GM10847 (cell line): Measurements from ENCODE around the gene DAB2IP.

ENCODE experiments used
- POLR2A ChIP-seq: IDR thresholded peaks from 2 replicates; pipeline ENCODE4 v1.6.1; 2011; ENCODE audit not compliant: insufficient read length; ENCODE audit errors: extremely low read depth

DAB2IP gene

DNA sequence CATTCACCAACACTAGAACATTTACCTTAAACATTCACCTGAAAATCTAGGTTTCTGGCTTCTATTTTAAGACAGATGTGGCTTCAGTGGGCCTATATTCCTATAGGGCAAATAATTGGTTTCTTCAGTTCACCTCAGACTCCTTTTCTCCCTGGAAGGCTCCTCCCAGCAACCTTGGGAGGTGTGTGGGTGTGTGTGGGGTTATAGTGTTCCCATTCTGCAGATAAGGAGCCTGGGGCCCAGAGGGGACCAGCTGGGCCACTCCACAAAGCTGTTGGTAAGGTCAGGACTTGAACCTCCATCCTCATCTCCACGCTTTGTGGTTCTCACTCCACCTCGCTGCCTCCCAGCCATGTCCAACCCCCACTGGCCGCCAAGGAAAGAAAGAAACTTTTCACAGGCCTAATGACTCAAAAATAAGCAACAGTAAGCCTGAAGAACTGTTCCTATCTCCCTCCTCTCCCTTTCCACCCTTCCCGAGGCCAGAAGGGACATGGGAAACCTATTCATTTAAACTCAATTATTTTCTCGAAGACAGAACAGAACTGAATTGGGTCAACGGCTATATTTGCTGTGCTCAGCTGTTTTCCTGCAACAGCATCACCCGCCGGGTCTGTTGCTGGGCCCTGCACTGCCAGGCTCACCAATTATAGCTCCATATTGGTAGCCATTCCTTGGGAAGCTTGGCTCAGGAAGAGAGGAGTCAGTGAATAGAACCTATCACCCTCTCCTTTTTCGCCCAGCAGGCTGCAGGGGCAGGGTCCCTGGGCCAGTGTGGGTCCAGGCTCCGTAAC, 78.5 kb downstream of the DAB2IP start:
- TF ChIP-seq POLR2A, result no peak

DNA sequence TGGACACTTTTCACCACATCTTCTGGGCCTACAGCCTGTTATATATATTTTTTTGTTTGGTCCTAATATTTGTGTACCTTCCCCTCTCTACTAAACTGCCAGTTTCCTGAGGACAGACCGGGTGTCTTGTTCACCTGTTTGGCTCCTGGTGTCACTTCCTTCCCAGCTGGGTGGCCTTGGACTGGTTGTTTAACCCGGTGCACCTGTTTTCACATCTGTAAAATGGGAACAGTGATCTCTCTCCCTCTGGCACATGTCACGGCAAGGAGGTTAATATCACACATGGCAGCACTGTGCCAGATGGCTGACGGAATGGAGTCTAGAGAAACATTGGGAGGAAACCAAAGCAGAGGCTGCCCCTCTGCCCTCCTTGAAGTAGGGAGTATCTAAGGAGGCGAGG, 79.7 kb downstream of the DAB2IP start:
- TF ChIP-seq POLR2A, result no peak

DNA sequence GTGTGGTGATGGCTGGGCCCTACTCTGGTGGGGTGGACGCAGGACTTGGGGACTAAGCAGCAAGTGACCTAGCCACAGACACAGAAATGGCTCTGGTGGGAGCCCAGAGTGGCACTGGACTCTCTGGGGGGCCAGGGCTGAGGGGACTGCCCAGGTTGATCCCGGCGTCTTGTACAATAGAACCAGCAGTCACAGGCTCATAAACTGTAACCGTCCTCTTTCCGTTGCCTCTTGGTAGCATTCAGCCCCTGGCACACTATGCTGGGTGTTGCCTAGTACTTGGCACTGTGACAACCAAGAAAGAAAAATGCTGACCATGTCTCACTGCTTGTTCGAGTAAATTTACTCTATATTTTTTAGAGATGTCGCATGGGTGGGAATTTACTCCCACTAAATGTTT, 80.5 kb downstream of the DAB2IP start:
- TF ChIP-seq POLR2A, result no peak

DNA sequence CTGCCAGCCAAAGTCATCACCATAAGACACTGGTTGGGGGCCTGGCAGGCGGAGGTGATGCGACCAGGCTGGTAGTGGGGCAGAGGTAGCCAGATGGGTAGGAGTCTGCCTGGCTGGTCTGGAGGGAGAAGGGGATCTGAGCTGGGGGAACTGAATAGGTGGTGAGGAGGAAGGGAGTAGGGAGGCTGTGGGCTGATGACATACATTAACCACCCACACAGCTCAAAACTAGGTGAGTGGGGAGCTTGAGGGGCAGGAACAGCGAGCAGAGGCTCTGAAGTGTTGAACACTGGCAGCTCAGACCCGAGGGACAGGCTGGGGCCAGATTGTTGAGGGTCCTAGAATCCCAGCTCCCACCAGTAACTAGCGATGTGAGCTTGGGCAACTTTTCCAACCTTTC, 81.0 kb downstream of the DAB2IP start:
- TF ChIP-seq POLR2A, result no peak

DNA sequence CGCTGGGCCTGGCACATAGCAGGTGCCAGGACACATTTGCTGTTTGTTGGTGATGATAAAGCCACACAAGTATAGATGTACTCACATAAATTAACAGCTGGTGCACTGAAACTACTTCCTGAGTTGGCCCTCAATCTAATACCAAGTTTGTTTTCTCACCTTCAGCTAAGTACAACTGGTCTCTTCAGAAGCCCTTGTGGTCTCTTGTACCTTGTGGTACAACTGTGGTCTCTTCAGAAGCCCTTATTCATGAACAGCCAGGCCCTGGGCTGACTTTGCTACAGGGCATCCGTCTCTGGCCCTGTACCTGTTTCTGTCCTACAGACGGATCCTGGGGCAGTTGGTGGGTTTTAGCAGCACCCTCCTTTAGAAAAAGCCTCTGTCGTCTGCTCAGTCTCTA, 81.5 kb downstream of the DAB2IP start:
- TF ChIP-seq POLR2A, result no peak

DNA sequence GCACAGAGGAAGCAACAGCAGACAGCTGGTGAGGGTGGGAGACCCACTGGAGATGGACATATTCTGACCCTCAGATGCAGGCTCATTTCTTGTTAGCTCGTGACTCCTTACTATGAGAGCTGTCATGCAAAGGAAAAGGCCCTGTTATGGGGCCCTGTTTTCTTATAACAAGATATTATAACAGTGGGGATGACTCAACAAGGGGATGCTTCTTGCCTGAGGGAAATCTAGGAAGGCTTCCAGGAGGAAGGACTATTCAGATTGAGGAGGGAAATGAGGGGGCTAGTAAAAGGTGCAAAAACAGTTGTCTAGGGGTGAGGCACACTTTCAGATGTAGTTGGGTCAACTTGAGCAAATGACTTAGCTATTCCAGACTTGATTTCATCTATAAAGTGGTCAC, 83.0 kb downstream of the DAB2IP start:
- TF ChIP-seq POLR2A, result no peak

DNA sequence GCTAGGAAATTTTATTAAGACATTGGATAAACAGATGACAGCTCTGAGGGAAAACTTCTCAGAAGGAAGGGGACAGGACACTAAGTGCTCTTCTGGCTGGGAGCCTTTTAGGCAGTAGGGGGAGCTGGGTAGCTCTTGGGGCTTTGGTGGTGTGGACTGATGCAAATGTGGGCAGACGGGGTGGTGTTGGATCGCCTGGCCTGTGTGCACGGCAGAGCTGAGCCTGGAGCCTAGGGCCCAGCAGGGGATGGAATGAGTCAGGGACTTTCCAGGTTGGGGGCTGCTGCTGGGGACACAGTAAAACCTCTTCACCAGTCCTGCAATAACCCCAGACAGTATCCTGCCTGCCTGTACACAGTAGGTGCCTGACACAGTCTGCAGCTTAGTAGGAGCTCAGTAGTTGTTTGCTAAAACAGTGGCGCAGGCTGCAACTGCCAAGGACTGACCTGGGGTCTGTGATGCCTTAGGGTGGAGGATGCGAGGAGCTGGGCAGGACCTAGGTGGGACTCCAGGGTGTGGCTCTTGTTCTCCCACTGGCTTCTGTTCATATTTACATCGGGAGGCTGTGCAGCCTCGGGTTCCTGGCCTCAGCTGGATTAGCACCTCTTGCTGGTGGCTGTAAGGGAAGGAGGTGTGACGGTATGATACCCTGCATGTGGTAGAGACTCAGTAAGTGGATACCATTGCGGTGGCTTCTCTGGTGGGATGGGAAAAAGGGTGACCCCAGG, 83.8 kb downstream of the DAB2IP start:
- TF ChIP-seq POLR2A, result no peak

DNA sequence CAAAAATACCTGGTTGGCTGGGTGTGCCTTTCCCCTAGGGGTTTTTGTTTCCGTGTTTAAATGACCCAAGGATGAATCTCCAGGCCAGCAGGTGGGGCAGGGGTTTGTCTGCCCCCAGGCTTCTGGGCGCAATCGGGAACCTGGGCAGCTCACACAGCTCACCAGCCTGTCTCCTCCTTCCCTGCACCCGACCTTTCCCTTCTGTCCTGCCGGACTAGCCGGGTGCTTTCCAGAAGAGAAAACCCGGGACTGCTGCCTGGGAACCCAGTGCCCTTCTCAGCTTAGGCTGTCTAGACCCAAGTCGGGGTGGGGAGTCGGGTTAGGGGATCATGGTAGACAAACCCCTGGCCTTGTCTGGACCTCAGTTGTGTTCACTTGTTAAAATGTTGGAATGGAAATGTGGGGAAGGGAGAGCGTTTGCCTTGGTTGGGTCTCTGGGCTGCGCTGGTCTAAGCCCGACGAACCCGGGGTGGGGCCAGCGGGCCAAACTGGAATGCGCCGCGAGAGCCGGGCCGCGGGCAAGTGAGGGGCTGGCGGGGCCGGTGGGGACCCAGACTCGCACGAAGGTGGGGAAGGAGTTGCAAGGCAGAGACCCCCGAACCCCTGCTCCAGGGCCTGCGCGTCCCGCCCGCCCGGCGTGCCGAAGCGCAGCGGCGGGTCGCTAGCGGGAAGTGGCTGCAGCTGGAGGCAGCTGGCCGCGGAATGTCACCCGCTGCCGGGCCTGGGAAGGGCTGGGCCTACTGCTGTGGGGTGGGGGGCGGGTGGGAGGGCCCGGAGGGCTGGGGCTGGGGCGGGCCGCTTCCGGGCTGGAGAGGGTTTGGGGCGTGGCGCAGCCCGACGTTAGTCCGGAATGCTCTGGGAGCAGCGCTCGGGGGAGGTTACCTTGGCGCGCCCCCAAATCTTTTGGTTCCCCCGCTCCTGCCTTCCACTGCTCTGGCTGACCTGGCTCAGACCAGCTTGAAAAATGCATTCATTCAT, 84.6 kb downstream of the DAB2IP start:
- TF ChIP-seq POLR2A, result no peak

DNA sequence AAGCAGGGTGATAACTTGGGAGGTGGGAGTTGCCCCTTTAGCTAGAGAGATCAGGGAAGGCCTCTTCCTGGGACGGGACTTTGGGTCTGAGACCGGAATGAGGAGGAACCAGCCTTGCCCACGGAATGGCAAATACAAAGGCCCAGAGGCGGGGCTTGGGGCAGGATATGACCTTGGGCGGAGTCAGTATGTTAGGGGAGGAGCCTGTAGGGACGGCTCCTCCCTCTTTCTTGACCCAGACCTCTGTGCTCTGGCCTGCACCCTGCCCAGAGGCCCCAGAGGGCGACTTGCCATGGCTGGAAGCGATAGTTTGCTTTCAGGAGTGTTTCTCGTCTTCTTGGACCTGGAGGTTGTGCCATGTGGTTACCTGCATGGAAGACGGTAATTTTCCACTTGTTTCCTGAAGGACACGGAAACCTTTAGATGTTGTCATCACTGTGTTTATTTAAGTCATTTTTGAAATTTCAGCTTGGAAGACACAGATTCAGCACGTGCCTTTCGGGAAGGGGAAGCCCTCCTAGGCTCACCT, 85.6 kb downstream of the DAB2IP start:
- no peak for TF ChIP-seq POLR2A

DNA sequence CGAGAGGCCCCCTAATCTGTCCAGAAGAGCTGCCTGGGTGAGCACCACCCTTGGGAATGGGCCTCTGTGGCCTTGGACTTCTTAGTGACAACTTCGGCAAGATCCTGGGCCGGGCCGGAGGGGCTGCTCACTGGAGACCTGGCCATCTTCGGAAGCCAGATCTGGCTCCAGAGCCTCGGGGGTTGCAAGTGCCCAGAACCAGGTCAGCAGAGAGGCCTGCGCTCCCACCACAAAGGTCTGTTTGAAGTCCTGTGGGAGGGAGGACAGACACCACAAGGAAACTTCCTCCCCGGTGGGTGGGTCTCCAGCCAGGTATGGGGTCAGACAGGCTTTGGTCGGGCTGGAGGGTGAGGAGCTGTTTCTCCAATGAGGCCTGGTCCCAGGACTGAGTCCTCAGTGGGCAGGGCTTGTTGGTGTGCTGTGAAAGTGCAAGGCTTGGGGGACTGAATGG, 86.1 kb downstream of the DAB2IP start:
- TF ChIP-seq POLR2A, result no peak

DNA sequence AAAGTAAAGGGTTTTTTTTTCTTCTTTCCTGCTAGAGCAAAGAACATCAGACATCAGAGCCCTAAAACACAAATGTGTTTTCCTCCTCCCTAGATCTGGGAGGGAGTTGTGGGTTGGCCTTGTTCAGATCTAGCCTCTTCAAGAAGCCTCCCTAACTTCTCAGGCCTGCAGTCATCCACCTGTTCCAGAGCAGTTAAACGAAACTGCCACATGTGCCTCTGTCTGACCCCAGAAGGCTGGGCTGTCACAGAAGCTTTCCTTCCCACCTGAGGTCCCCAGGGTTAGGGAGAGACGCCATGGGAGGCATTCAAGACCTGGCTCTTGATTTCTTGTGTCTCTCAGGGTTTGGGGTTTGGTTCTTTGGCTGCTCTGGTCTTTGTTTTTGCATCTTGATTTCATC, 87.0 kb downstream of the DAB2IP start:
- TF ChIP-seq POLR2A, result no peak

DNA sequence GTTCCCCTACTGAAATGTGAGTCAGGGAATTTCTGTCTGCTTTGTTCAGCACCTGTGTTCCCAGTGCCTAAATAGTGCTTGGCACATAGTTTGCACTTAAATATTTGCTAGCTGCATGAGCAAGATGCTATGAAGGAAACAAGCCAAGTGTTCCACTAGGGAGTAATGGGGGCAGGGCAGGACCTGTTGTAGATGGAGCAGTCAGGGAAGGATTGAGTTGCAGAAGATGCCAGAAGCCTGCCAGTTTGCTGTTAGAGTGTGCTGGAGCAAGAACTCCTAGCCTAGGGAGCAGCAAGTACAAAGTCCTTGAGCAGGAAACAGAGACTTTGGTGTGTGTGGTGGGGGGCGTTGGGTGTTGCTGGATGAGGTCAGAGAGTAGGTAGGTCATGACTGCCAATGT, 87.5 kb downstream of the DAB2IP start:
- no peak for TF ChIP-seq POLR2A

DNA sequence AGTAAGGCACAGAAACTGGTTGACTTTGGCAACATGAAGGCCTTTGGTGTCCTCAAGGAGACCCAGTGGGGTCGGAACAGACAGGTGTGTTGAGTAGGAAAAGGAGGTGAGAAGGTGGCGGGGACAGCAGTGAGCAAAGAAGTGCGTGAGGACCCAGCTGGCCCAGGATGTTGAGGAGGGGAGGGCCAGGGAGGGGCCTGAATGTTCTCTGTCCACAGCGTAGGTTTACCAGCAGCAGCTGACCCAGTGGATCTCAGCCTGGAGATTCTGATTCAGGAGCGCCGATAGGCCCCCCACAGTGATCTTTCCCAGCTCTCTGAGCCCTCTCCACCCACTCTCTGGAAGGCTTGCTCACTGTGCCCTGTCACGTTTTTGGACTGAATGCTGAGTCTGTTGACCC, 88.5 kb downstream of the DAB2IP start:
- TF ChIP-seq POLR2A, result no peak

DNA sequence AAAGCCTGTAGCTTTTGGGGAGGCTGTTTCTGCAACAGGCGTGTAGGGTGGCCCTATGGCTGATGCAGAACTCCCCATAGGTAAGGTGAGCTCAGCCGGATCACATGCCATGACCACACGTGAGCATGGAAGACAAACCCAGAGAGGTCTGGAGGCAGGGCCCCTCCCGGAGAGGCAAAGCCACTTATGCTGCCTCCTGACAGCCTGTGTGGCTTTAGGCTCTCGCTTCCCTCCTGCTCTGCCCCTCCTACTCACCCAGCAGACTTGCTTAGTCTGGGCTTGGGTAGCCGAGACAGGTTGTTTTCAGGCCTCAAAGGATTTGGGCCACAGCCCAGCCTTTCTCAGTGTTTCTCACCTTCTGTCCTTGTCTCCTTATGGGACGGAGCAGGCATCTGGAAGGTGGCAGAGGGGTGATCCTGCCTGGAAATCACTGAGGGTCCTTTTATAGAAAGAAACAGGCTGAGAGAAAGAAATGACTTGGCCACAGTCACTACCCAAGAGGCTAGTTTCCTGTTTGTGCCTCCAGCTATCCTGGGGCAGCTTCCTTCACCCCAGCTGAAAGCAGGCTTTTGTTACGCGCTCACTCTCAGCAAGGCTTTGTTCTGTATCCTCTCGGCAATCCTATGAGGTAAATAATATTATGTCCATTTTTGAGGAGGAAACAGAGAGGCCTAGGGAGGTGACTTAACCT, 89.9 kb downstream of the DAB2IP start:
- no peak for TF ChIP-seq POLR2A

DNA sequence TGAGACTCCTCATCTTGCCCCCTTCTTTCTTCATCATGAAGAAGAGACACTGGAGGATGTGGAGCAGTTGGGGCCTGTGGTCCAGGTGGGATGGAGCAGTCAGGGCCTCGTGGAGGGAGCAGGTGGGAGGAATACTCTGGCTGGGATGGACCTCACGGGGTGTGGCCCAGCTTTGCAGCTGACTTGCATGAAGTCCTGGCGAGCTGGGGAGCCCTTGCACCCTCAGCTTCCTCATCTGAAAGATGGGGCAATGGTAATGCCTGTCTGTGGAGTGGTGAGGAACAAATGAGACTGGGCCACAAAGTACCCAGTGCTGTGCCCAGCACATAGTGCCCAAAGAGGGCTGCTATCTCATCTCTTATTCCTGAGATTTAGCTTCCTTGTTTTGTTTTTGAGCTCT, 91.5 kb downstream of the DAB2IP start:
- TF ChIP-seq POLR2A, result no peak
